Neural cell (in vitro differentiated cells): Measurements from ENCODE around the gene ILDR2. TPM values are rescaled to one million over a fixed set of nuclear protein-coding genes. Genes with fewer than 3 reads are reported as not detected.

Source experiments
- H2AFZ ChIP-seq: fragments of 200-600, 300-800 bp; sonication (generic), shearing (Covaris generic); 2 replicates; pipeline ENCODE4 v1.6.0; 2014; ENCODE audit warnings: low read depth, mild to moderate bottlenecking, antibody characterized with exemption, low read length, moderate library complexity
- H3F3A ChIP-seq: fragments of 200-600 bp; shearing (Covaris generic); 2 replicates; pipeline ENCODE4 v1.6.1; 2016; ENCODE audit warnings: mild to moderate bottlenecking, moderate library complexity, mixed read lengths, antibody characterized with exemption, low read length; ENCODE audit not compliant: insufficient read depth, poor library complexity, severe bottlenecking
- H3K27ac ChIP-seq: fragments of 200-600, 300-800 bp; sonication (generic), shearing (Covaris generic); 2 replicates; pipeline ENCODE4 v1.5.1; 2014; ENCODE audit warnings: mild to moderate bottlenecking, low read length, moderate library complexity
- H3K27me3 ChIP-seq: fragments of 300-800, 200-600 bp; sonication (generic), shearing (Covaris generic); 2 replicates; pipeline ENCODE4 v1.6.0; 2014; ENCODE audit warnings: mild to moderate bottlenecking, low read depth, low read length, moderate library complexity; ENCODE audit not compliant: insufficient read depth
- H3K36me3 ChIP-seq: fragments of 300-800, 200-600 bp; sonication (generic), shearing (Covaris generic); 2 replicates; pipeline ENCODE4 v1.5.1; 2014; ENCODE audit warnings: mild to moderate bottlenecking, antibody characterized with exemption, low read length, moderate library complexity; ENCODE audit not compliant: insufficient read depth
- H3K4me2 ChIP-seq: fragments of 300-800, 200-600 bp; sonication (generic), shearing (Covaris generic); 2 replicates; pipeline ENCODE4 v1.6.0; 2014; ENCODE audit warnings: mild to moderate bottlenecking, low read length
- H3K4me3 ChIP-seq: fragments of 300-800, 200-600 bp; sonication (generic), shearing (Covaris generic); 2 replicates; pipeline ENCODE4 v1.5.1; 2014; ENCODE audit warnings: mild to moderate bottlenecking, low read length, moderate library complexity
- H3K79me2 ChIP-seq: fragments of 200-600 bp; shearing (Covaris generic); replicated peaks from 2 replicates; pipeline ENCODE4 v1.6.0; 2014; ENCODE audit warnings: mild to moderate bottlenecking, low read length, moderate library complexity; ENCODE audit not compliant: insufficient read depth
- H3K9ac ChIP-seq: fragments of 300-800, 200-600 bp; sonication (generic), shearing (Covaris generic); 2 replicates; pipeline ENCODE4 v1.6.1; 2016; ENCODE audit warnings: mild to moderate bottlenecking, low read length, mixed read lengths
- H3K9me2 ChIP-seq: fragments of 200-600 bp; shearing (Covaris generic); 2 replicates; pipeline ENCODE4 v1.6.1; 2016; ENCODE audit warnings: mild to moderate bottlenecking, low read length, mixed read lengths; ENCODE audit not compliant: insufficient read depth
- H3K9me3 ChIP-seq: fragments of 200-600, 300-800 bp; sonication (generic), shearing (Covaris generic); 2 replicates; pipeline ENCODE4 v1.6.1; 2016; ENCODE audit warnings: mild to moderate bottlenecking, mixed run types, low read length, moderate library complexity, mixed read lengths
- H4K20me1 ChIP-seq: fragments of 200-600 bp; shearing (Covaris generic); 2 replicates; pipeline ENCODE4 v1.6.1; 2016; ENCODE audit warnings: mild to moderate bottlenecking, mixed run types; ENCODE audit not compliant: insufficient read depth
- EP300 ChIP-seq: fragments of 450-650 bp; conservative IDR thresholded peaks from 2 replicates; pipeline ENCODE4 v1.6.1; 2014; ENCODE audit warnings: antibody characterized with exemption, mild to moderate bottlenecking, moderate library complexity; ENCODE audit not compliant: poor library complexity, severe bottlenecking
- EZH2 ChIP-seq: fragments of 200-600, 300-800 bp; shearing (Covaris generic), sonication (generic); IDR thresholded peaks from 2 replicates; pipeline ENCODE4 v1.6.1; 2014; ENCODE audit warnings: antibody characterized with exemption, low read length, borderline replicate concordance, mild to moderate bottlenecking; ENCODE audit not compliant: insufficient read depth, poor library complexity, severe bottlenecking
- MXI1 ChIP-seq: fragments of 450-650 bp; conservative IDR thresholded peaks from 2 replicates; pipeline ENCODE4 v1.6.1; 2014; ENCODE audit warnings: antibody characterized with exemption, mild to moderate bottlenecking; ENCODE audit not compliant: poor library complexity, severe bottlenecking
- POLR2AphosphoS5 ChIP-seq: IDR thresholded peaks from 2 replicates; pipeline ENCODE4 v1.6.1; 2012
- RAD21 ChIP-seq: fragments of 450-650 bp; conservative IDR thresholded peaks from 2 replicates; pipeline ENCODE4 v1.6.1; 2014; ENCODE audit warnings: antibody characterized with exemption, mild to moderate bottlenecking, moderate library complexity
- REST ChIP-seq: IDR thresholded peaks from 2 replicates; pipeline ENCODE4 v1.6.1; 2012; ENCODE audit warnings: borderline replicate concordance
- SMC3 ChIP-seq: fragments of 450-650 bp; conservative IDR thresholded peaks from 2 replicates; pipeline ENCODE4 v1.6.1; 2014; ENCODE audit warnings: antibody characterized with exemption, mild to moderate bottlenecking, moderate library complexity; ENCODE audit not compliant: poor library complexity
- TAF1 ChIP-seq: IDR thresholded peaks from 2 replicates; pipeline ENCODE4 v1.6.1; 2012; ENCODE audit warnings: low read depth
- polyA plus RNA-seq: library from polyadenylated mRNA; depleted of rRNA; stranded (reverse); fragments of >200 nt; gene quantifications from 2 replicates; pipeline ENCODE4 v1.2.3, GENCODE V29; 2014
- TF ChIP-seq, protein P1 (sequence below): fragments of 450-650 bp; IDR thresholded peaks from 2 replicates; pipeline ENCODE4 v1.5.1; 2014; ENCODE audit warnings: antibody characterized with exemption, mild to moderate bottlenecking, moderate library complexity; ENCODE audit not compliant: poor library complexity, severe bottlenecking

The ILDR2 gene
- polyA plus RNA-seq, 1 donor from 2014 or later: 6.8 TPM

GRCh38 chr1:167002354-167002753 lies 27.0 kb upstream of the ILDR2 start:
- H3F3A ChIP-seq: no peaks in the 10 kb centered on the region
- no peaks in the 10 kb centered on the region for H3K79me2 ChIP-seq
- H3K9me2 ChIP-seq: no peaks in the 10 kb centered on the region
- H4K20me1 ChIP-seq: no peaks in the 10 kb centered on the region
- TF ChIP-seq, protein P1, sequence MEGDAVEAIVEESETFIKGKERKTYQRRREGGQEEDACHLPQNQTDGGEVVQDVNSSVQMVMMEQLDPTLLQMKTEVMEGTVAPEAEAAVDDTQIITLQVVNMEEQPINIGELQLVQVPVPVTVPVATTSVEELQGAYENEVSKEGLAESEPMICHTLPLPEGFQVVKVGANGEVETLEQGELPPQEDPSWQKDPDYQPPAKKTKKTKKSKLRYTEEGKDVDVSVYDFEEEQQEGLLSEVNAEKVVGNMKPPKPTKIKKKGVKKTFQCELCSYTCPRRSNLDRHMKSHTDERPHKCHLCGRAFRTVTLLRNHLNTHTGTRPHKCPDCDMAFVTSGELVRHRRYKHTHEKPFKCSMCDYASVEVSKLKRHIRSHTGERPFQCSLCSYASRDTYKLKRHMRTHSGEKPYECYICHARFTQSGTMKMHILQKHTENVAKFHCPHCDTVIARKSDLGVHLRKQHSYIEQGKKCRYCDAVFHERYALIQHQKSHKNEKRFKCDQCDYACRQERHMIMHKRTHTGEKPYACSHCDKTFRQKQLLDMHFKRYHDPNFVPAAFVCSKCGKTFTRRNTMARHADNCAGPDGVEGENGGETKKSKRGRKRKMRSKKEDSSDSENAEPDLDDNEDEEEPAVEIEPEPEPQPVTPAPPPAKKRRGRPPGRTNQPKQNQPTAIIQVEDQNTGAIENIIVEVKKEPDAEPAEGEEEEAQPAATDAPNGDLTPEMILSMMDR: no peak
- no peak for TF ChIP-seq POLR2AphosphoS5
- no peak for TF ChIP-seq REST
- TF ChIP-seq EP300: no peak
- no peak for TF ChIP-seq RAD21
- no peak for TF ChIP-seq SMC3
- no peak for TF ChIP-seq TAF1
- TF ChIP-seq MXI1: no peak
- no peak for TF ChIP-seq EZH2
- H3K4me2 ChIP-seq: no peak overlapping the region
- no peak overlapping the region for H3K27ac ChIP-seq
- H3K4me3 ChIP-seq: no peak overlapping the region
- no peaks in the 10 kb centered on the region for H3K27me3 ChIP-seq
- no peaks in the 10 kb centered on the region for H3K9me3 ChIP-seq
- no peak overlapping the region for H2AFZ ChIP-seq
- H3K9ac ChIP-seq: no peak overlapping the region
- no peaks in the 10 kb centered on the region for H3K36me3 ChIP-seq

GRCh38 chr1:167000546-167000945 lies 25.2 kb upstream of the ILDR2 start:
- no peak overlapping the region for H3K4me3 ChIP-seq
- no peak overlapping the region for H3K9ac ChIP-seq
- H2AFZ ChIP-seq: no peak overlapping the region
- H3K27ac ChIP-seq: no peak overlapping the region
- no peaks in the 10 kb centered on the region for H3F3A ChIP-seq
- H3K27me3 ChIP-seq: no peaks in the 10 kb centered on the region
- H3K9me3 ChIP-seq: no peaks in the 10 kb centered on the region
- TF ChIP-seq RAD21: no peak
- TF ChIP-seq MXI1: no peak
- no peak for TF ChIP-seq TAF1
- TF ChIP-seq SMC3: no peak
- TF ChIP-seq REST: no peak
- TF ChIP-seq EZH2: no peak
- no peak for TF ChIP-seq EP300
- no peak for TF ChIP-seq POLR2AphosphoS5
- TF ChIP-seq, protein P1: no peak
- H3K4me2 ChIP-seq: no peak overlapping the region
- H4K20me1 ChIP-seq: no peaks in the 10 kb centered on the region
- no peaks in the 10 kb centered on the region for H3K79me2 ChIP-seq
- H3K9me2 ChIP-seq: no peaks in the 10 kb centered on the region
- H3K36me3 ChIP-seq: no peaks in the 10 kb centered on the region
